WTC11 (cell line): ENCODE data around the gene SMAD5. TPM values are rescaled to one million over a fixed set of nuclear protein-coding genes. Genes with fewer than 3 reads are reported as not detected.

Experiments used
- ATAC-seq: fragments of 200-7000 bp; cut with Tn5 transposase; 2 replicates; pipeline ENCODE4 v1.10.0; 2021; ENCODE audit warnings: mild to moderate bottlenecking, moderate library complexity
- CTCF ChIA-PET: fragments of 300-600 bp; sonication (Branson Sonifier 250); formaldehyde crosslinking; loops from one replicate; lab custom pipeline; 2021; ENCODE audit warnings: antibody characterized with exemption; lab: Charles Lee
- POLR2A ChIA-PET: fragments of 350-600 bp; sonication (Branson Sonifier 250); formaldehyde crosslinking; loops from one replicate; lab custom pipeline; 2021; ENCODE audit warnings: antibody characterized with exemption; lab: Charles Lee
- DNase-seq: peaks from one replicate; pipeline ENCODE4 v3.0.0; 2021; ENCODE audit warnings: low spot score
- H3K27ac Mint-ChIP-seq: 2 replicates; pipeline ENCODE4 v1.8.0; 2021; ENCODE audit warnings: mixed read lengths
- H3K27me3 Mint-ChIP-seq: 2 replicates; pipeline ENCODE4 v1.8.0; 2021; ENCODE audit warnings: low read depth, mild to moderate bottlenecking, moderate library complexity, mixed read lengths
- H3K36me3 Mint-ChIP-seq: 2 replicates; pipeline ENCODE4 v1.8.0; 2021; ENCODE audit warnings: mixed read lengths
- H3K4me1 Mint-ChIP-seq: 2 replicates; pipeline ENCODE4 v1.8.0; 2022; ENCODE audit warnings: mixed read lengths
- H3K4me3 Mint-ChIP-seq: 2 replicates; pipeline ENCODE4 v1.8.0; 2021; ENCODE audit warnings: mild to moderate bottlenecking, moderate library complexity, mixed read lengths
- H3K9me3 Mint-ChIP-seq: 2 replicates; pipeline ENCODE4 v1.8.0; 2021; ENCODE audit warnings: mixed read lengths
- E2F1 ChIP-seq: sonication (generic); formaldehyde crosslinking; IDR thresholded peaks from 2 replicates; pipeline ENCODE4 v1.8.0; 2022; ENCODE audit warnings: mild to moderate bottlenecking, missing genetic modification reagents
- E2F5 ChIP-seq: sonication (generic); formaldehyde crosslinking; IDR thresholded peaks from 2 replicates; pipeline ENCODE4 v1.8.1; 2022; ENCODE audit warnings: mild to moderate bottlenecking, moderate library complexity, missing genetic modification reagents
- EMX1 ChIP-seq: fragments of 250-450 bp; sonication (Bioruptor Pico); IDR thresholded peaks from 2 replicates; pipeline ENCODE4 v1.8.0; 2021; ENCODE audit warnings: mild to moderate bottlenecking
- FOXJ3 ChIP-seq: sonication (generic); formaldehyde crosslinking; IDR thresholded peaks from 2 replicates; pipeline ENCODE4 v1.9.0; 2021; ENCODE audit warnings: missing genetic modification reagents, mild to moderate bottlenecking, borderline replicate concordance
- FOXP4 ChIP-seq: sonication (generic); formaldehyde crosslinking; IDR thresholded peaks from 2 replicates; pipeline ENCODE4 v1.8.0; 2022; ENCODE audit warnings: mild to moderate bottlenecking, missing genetic modification reagents
- GRHL2 ChIP-seq: fragments of 250-450 bp; sonication (Bioruptor Pico); IDR thresholded peaks from 2 replicates; pipeline ENCODE4 v1.8.0; 2022; ENCODE audit warnings: mild to moderate bottlenecking, moderate library complexity; ENCODE audit not compliant: insufficient replicate concordance, severe bottlenecking
- HMGA2 ChIP-seq: fragments of 250-450 bp; sonication (Bioruptor Pico); IDR thresholded peaks from 2 replicates; pipeline ENCODE4 v1.4.0; 2021; ENCODE audit warnings: mild to moderate bottlenecking, moderate library complexity
- JUN ChIP-seq: sonication (generic); formaldehyde crosslinking; IDR thresholded peaks from 2 replicates; pipeline ENCODE4 v1.8.0; 2023; ENCODE audit warnings: mild to moderate bottlenecking, missing genetic modification reagents
- PREB ChIP-seq: sonication (generic); formaldehyde crosslinking; IDR thresholded peaks from 2 replicates; pipeline ENCODE4 v1.8.1; 2022; ENCODE audit warnings: mild to moderate bottlenecking, missing genetic modification reagents, moderate library complexity, borderline replicate concordance
- SOX15 ChIP-seq: fragments of 250-450 bp; sonication (Bioruptor Pico); IDR thresholded peaks from 2 replicates; pipeline ENCODE4 v1.9.0; 2021; ENCODE audit warnings: mild to moderate bottlenecking
- STAT6 ChIP-seq: sonication (generic); formaldehyde crosslinking; conservative IDR thresholded peaks from 2 replicates; pipeline ENCODE4 v1.8.1; 2023; ENCODE audit warnings: mild to moderate bottlenecking, low read depth, missing genetic modification reagents, moderate library complexity
- TCF7 ChIP-seq: sonication (generic); formaldehyde crosslinking; IDR thresholded peaks from 2 replicates; pipeline ENCODE4 v1.8.0; 2022; ENCODE audit warnings: mild to moderate bottlenecking, low read depth, missing genetic modification reagents, moderate library complexity
- TEAD1 ChIP-seq: sonication (generic); formaldehyde crosslinking; IDR thresholded peaks from 2 replicates; pipeline ENCODE4 v1.8.0; 2022; ENCODE audit warnings: mild to moderate bottlenecking, missing genetic modification reagents
- USF2 ChIP-seq: sonication (generic); formaldehyde crosslinking; IDR thresholded peaks from 2 replicates; pipeline ENCODE4 v1.8.1; 2023; ENCODE audit warnings: mild to moderate bottlenecking, missing genetic modification reagents, moderate library complexity
- ZBTB43 ChIP-seq: sonication (generic); formaldehyde crosslinking; IDR thresholded peaks from 2 replicates; pipeline ENCODE4 v1.8.1; 2023; ENCODE audit warnings: mild to moderate bottlenecking, missing genetic modification reagents
- ZNF512 ChIP-seq: sonication (generic); formaldehyde crosslinking; IDR thresholded peaks from 2 replicates; pipeline ENCODE4 v1.8.1; 2022; ENCODE audit warnings: missing genetic modification reagents, borderline replicate concordance
- total RNA-seq: library from RNA; stranded (reverse); gene quantifications from 3 replicates; pipeline ENCODE4 v1.2.3, GENCODE V29; 2021

SMAD5 gene
- total RNA-seq, 1 experiment from 2014 or later, result 65.2 TPM

- no peak for TF ChIP-seq STAT6
Observed at GRCh38 chr5:136101884-136102283, 30.8 kb upstream of the SMAD5 start (continued).

- peaks cover 2% of the 10 kb centered on the region; the same call in 1 of the 2 replicates for H3K27me3 Mint-ChIP-seq
- POLR2A ChIA-PET, result no interaction called here
- CTCF ChIA-PET, result interaction anchor here (2.1 kb wide), 1 partner anchor 20 kb away, joined by 11 read pairs; no protein-coding TSS in a partner anchor
Observed at GRCh38 chr5:136103118-136103517, 29.5 kb upstream of the SMAD5 start.

More at GRCh38 chr5:136103118-136103517, 29.5 kb upstream of the SMAD5 start:
- Mint-ChIP-seq H3K4me1 (peaks cover 32% of the 10 kb centered on the region), H3K27ac (no peak overlapping the region), H3K36me3 (no peaks in the 10 kb centered on the region), H3K4me3 (no peak overlapping the region), H3K9me3 (no peaks in the 10 kb centered on the region)
- TF ChIP-seq SOX15 (CRISPR knock-in tag), result no peak
- no peak for TF ChIP-seq FOXP4 (CRISPR knock-in tag)
- TF ChIP-seq PREB (CRISPR knock-in tag), result no peak
- TF ChIP-seq GRHL2, result no peak
- no peak for TF ChIP-seq USF2 (CRISPR knock-in tag)
- TF ChIP-seq HMGA2, result no peak
- TF ChIP-seq FOXJ3 (CRISPR knock-in tag), result no peak
- no peak for TF ChIP-seq E2F1 (CRISPR knock-in tag)
- TF ChIP-seq EMX1 (CRISPR knock-in tag), result no peak
- no peak for TF ChIP-seq TEAD1 (CRISPR knock-in tag)
- TF ChIP-seq JUN (CRISPR knock-in tag), result no peak
- TF ChIP-seq ZNF512 (CRISPR knock-in tag), result no peak
- TF ChIP-seq ZBTB43 (CRISPR knock-in tag), result no peak
- no peak for TF ChIP-seq TCF7
- no peak for TF ChIP-seq E2F5 (CRISPR knock-in tag)
- ATAC-seq (no peak), DNase-seq (no peak)
